ENCODE measurements around the gene CACNA1S.

The CACNA1S gene

DNA sequence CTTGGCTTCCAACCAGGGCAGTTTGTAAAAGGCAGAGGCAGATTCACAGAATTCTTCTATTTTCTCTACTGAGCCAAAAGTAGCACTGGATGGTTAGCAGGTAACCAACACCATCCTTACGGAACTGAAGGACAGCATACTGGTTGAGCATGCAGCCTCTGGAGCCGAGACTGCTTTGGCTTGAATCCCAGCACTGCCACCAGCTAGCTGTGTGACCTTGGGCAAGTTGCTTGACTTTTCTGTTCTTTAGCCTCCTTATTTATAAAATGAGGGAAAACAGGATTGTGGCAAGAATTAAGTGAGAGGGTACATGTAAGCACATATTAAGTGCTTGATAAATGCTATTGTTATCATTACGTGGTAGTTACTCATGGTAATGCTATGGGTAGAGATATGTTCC is 19.5 kb downstream of the CACNA1S start:
- no peak for DNase-seq (ENCODE audit: low read depth)

GRCh38 chr1:201091256-201091655 is 21.0 kb downstream of the CACNA1S start:
- no peak for DNase-seq (ENCODE audit: low read depth)

- DNase-seq (ENCODE audit: low read depth): no peak
Measured at GRCh38 chr1:201090541-201090940, 21.7 kb downstream of the CACNA1S start.

- DNase-seq (ENCODE audit: low read depth): no peak
Measured at GRCh38 chr1:201089596-201089995, 22.6 kb downstream of the CACNA1S start.

GRCh38 chr1:201088901-201089525 is 23.2 kb downstream of the CACNA1S start:
- DNase-seq (ENCODE audit: low read depth): no peak

DNA sequence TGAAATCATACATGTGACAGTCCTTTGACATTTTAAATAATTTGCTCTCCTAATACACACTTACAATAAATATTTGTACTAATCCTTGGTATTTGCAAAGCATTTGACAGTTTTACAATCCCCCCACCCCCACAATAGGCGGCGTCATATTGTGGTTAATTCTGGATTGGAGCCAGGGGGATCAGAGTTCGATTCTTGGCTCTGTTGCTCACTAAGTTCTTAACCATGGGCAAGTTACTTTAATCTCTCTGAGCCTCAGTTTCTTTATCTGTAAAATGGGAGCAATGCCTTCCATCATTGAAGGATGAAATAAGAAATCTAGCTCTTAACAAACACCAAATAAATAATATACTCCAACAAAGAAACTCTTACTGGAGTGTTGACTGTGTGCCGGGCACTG is 23.8 kb downstream of the CACNA1S start:
- no peak for DNase-seq (ENCODE audit: low read depth)

GRCh38 chr1:201085902-201086735 is 26.1 kb downstream of the CACNA1S start:
- no peak for DNase-seq (ENCODE audit: low read depth)

- no peak for DNase-seq (ENCODE audit: low read depth)
Measured at GRCh38 chr1:201084295-201084694, 27.9 kb downstream of the CACNA1S start.

DNA sequence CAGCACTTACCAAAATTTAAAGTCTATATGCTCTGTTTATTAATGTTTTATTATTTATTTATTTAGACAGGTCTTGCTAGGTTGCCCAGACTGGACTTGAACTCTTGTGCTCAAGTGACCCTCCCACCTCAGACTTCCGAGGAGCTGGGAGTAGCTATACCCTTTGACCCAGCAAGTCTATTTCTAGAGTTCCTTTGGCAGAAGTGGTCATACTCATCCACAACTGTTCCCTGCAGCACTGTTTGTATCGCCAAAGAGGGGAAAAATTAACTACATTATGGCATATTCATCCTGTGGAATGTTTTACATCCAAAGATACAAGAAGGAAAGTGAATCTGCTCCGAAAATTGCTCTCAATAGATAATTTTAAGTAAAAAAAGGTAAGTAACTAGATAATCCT is 28.5 kb downstream of the CACNA1S start:
- no peak for DNase-seq (ENCODE audit: low read depth)

DNA sequence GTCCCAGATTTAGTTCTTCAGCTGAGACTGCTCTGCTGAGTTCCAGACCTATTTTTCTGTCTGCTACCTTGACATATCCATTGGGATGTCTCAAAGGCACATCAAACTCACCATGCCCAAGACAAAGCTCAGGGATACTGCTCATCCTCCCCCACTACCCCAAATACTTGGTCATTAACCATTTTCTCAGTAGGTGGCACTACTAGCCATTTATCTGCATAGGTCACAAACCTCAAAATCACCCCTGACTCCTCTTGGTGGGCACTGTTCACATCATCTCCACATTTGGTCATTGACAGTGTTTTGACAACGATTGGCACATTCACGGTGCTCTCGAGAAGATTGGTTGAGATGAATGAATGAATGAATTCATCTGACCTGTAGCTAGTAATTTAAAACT is 32.1 kb downstream of the CACNA1S start:
- DNase-seq (ENCODE audit: low read depth): no peak

- no peak for DNase-seq (ENCODE audit: low read depth)
Measured at GRCh38 chr1:201077736-201078135, 34.5 kb downstream of the CACNA1S start.

- no peak for DNase-seq (ENCODE audit: low read depth)
Measured at GRCh38 chr1:201077116-201077515, 35.1 kb downstream of the CACNA1S start.

GRCh38 chr1:201076092-201076491 is 36.1 kb downstream of the CACNA1S start:
- DNase-seq (ENCODE audit: low read depth): no peak

- no peak for DNase-seq (ENCODE audit: low read depth)
Measured at GRCh38 chr1:201074018-201074417, 38.2 kb downstream of the CACNA1S start.

DNA sequence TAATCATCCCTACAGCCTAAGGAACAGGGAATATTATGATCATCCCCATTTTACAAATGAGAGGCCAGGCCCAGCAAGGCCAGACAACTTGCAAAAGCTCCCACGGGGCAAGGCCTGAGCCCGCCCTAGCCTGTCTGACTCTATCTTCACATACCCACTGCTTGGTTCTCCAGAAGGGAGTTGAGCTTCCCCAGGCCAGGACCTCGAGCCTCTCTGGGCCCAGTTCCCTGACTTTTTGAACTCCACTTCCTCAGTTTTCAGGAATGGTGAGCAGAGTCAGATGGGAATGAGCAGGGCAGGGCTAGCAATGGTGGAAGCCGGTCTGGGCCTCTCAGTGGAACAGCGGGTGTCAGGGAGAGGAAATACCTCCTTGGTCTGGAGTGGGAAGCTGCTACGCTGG is 39.3 kb downstream of the CACNA1S start:
- DNase-seq (ENCODE audit: low read depth): no peak

DNA sequence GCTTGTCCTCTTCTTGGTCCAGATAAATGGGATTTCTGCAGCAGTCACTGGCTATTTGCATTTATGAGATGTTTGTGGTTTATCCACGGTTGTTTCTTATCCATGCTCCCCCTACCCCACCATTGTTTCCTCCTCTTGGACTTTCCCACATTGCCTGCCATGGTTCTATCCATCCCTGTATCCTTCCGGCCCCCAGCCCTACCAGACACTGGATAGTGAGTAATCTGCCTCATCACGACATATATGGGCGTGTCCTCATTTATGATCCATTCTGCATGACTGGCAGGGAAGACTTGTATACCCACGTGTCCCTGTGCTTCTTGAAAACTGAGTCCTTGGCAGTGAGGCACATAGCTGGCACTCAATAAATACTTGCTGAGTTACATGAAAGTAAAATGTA is 40.1 kb downstream of the CACNA1S start:
- DNase-seq (ENCODE audit: low read depth): no peak

DNA sequence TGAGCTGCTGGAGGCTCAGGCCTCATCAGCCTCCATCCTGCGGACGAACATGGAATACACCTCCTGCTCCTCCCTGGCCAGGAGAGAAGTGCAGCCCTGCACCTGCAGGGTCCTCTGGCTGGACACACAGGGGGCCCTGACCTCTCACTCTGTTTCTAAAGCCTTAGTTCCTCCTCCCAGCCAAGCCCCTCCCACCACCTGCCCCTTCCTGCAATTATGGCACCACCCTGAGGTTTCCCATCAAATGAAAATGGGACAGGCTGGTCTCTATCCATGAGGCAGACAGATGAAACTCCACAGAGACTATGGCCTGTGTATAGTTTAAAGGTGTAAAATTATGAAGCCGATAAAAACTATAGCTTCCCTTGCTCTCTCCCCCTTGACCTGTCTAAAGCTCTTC is 42.6 kb downstream of the CACNA1S start:
- DNase-seq (ENCODE audit: low read depth): no peak

GRCh38 chr1:201068976-201069375 is 43.2 kb downstream of the CACNA1S start:
- no peak for DNase-seq (ENCODE audit: low read depth)

- no peak for DNase-seq (ENCODE audit: low read depth)
Measured at GRCh38 chr1:201066986-201067385, 45.2 kb downstream of the CACNA1S start.

- DNase-seq (ENCODE audit: low read depth): no peak
Measured at GRCh38 chr1:201065686-201066085, 46.5 kb downstream of the CACNA1S start.

DNA sequence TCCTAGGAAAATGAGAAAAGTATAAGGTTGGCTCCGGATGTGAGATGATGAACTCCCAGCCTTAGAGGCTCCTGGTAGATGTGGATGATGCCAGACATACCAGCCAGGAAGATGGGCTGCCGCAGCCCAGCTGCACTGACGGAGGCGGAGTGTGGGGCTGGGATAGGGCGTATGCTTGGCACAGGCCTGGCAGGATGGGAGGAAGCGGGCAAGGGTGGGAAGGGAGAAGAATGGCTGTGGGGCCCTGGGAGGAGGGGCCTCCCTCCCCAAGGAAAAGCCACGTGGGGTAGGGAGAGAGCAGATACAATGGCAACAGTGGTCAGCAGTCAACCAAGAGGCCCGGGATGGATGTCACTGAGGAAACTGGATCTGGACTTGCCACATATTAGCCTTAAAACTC is 47.4 kb downstream of the CACNA1S start:
- DNase-seq (ENCODE audit: low read depth): no peak

- no peak for DNase-seq (ENCODE audit: low read depth)
Measured at GRCh38 chr1:201063145-201063544, 49.1 kb downstream of the CACNA1S start.

DNA sequence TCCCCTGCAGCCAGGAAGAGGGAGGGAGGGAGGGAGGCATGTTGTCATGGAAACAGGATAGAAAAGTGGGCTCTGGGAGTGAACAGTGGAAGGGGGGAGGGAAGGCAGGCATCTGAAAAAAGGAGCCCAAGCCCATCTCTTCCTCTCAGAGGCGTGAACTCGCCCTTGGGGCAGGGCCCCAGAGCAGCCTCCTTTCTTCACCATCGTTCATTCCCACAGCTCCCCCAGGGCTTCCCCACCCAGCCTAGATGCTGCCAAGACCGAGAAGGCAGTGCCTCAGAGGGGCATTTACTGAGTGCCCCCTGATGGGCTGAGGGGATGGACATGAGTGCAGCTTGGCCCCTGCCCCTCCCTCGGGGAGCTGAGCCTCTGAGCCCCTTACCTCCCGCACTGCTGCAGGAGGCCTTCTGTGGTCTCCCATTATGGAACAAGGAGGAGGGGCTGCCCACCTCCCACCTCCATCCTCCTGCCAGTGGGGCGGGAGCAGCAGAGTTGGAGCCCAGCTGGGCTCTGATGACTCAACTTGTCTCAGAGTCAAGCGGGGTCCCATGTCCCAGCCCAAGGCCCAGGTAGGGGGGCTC is 49.6 kb downstream of the CACNA1S start:
- no peak for DNase-seq (ENCODE audit: low read depth)

Measured in activated T-helper 9 cell treated with anti-CD3 and anti-CD28 coated beads, Interleukin-2, amount 50 U/mL, for 16 hours (primary cell).